ENCODE results near the gene TMEM18.

The TMEM18 gene

DNA sequence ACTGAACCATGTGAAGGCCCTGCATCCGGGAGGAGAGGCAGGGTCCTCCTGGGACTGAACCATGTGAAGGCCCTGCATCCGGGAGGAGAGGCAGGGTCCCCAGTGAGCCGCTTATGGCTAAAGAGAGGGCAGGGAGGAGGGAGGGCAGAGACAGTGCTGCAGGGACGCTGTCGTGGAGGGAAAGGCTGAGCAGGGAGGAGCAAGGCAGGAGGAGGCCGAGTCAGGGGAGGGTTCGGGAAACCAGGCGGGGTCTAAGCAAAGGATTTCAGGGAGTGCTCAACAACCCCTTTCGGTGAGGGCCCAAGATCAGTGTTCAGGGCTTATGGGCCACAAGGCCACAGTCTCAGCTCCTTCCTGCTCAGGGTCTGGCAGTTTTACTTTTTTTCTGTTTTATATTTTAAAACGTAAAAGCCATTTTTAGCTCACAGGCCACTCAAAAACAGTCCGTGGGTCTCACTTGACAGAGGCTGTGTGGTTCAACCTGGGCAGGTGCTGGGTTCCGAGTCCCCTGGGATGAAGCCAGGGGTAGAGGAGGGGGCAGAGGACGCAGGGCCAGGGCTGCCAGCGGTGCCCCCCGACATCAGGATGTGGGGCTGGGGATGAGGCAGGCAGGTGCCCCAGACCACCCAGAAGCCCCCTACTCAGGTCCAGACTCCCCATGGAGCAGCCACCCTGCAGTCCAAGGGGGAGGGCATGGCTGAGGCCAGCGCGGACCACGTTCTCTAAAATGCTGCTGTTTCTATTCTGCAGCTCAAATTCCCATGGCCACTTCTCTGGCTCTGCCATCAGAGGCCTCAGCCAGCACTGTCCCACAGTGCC, 5.2 kb downstream of the TMEM18 start:
- DNase-seq, result no peak

DNA sequence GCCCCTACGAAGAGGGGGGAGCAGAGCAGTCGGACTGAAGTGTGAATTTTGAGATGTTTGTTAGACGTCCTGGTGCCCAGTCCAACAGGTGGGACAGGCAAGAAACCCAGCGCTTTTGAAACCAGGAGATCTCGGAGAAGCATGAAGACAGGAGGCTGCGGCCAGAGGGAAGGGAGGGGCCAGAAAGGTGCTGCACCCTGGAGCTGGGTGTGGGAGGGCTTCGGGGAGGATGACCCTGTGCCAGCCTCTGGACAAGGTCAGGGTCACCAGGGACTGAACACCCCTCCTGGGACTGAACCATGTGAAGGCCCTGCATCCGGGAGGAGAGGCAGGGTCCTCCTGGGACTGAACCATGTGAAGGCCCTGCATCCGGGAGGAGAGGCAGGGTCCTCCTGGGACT, 6.1 kb downstream of the TMEM18 start:
- DNase-seq, result no peak

DNA sequence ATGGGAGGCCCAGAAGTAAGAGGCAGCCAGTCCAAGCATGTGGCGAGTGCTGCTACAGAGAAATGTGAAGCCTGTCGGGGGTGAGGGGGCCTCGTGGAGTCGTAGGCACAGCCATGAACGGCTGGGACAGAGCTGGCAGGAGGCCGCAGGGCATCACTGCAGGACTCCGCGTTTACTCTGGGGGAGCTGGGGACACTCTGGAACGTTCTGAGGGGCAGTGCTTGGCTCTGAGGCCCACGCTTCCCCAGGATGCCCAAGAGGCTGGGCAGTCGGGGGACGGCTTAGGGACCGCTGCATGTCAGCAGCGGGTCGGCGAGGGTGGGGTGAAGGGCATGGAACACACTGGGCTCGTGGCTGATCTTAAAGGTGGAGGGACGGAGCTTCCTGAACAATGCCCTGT, 6.6 kb downstream of the TMEM18 start:
- DNase-seq, result no peak

DNA sequence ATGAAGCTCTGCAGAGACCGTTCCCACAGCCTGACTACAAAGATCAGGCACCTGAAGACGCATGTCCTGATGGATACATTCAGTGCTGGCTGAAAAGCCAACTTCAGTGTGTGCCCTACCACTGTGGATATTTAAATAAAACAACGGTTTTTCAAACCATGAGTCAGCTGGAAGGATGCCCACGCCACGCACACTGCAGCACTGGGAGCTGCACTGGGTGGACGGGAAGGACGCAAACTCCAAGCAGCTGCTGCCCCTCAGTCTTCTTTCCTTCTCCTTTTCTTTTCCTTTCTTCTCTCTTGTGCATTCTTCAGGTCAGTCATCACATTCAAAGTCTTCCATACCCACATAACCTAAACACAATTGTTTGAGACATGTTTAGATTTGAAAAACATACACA, 7.9 kb downstream of the TMEM18 start:
- DNase-seq, result no peak

DNA sequence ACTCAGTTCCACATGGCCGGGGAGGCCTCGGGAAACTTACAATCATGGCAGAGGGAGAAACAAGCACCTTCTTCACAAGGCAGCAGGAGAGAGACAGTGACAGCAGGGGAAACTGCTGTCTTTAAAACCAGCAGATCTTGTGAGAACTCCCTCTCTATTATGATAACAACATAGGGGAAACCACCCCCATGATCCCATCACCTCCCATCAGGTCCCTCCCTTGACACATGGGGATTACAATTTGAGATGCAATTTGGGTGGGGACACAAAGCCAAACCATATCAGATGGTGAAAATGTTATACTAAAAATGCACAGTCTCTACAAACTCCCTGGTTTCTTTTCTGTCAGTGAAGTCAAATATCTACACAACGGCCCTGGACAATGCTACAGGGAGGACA, 9.2 kb downstream of the TMEM18 start:
- DNase-seq, result no peak

DNA sequence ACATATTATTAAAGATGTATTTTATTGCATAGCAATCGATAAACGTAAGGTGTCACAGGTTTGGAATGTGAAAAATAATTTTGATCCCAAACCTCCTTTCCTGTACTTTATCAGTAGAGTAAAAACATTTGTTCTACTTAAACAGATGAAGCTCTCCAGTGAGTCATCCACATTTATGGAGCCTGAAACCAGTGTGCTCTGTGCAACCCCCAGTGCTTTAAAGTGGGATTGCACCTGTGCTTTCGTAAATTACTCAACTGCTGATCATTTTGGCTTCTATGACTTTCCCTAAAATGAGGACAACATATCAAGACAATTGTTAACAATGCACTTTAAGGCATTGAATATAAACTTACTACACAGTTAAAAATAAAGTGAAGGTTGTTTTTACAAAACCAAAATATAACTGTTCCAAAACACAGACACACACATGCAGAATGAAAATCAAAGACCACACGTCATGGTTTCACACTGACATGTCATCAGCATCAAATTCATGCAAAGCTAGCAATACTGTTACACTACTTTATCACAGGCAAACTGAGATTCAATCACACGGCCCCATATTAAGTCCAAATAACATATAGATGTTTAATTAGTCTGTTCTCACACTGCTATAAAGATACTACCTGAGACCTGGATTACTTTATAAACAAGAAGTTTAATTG, 9.7 kb downstream of the TMEM18 start:
- no peak for DNase-seq

GRCh38 chr2:666441-666840, 10.8 kb downstream of the TMEM18 start:
- DNase-seq, result no peak

- DNase-seq, result no peak
Measured at GRCh38 chr2:665340-666073, 11.7 kb downstream of the TMEM18 start.

GRCh38 chr2:664063-664462, 13.1 kb downstream of the TMEM18 start:
- DNase-seq, result no peak

GRCh38 chr2:663221-663620, 14.0 kb downstream of the TMEM18 start:
- no peak for DNase-seq

DNA sequence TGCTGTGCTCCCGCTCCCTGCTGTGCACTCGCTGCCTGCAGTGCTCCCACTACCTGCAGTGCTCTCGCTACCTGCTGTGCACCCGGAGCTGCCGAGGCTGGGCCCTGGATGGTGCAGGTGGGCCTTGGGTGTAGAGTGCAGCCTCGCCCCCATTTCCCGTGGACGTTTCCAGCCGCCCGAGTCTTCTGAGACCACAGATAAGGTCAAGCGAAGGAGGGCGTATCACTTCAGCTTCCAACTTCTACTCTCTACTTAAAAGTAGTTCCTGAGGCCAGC, 15.9 kb downstream of the TMEM18 start:
- DNase-seq, result no peak

GRCh38 chr2:660586-661359, 16.4 kb downstream of the TMEM18 start:
- no peak for DNase-seq

GRCh38 chr2:660029-660428, 17.2 kb downstream of the TMEM18 start:
- DNase-seq, result no peak

DNA sequence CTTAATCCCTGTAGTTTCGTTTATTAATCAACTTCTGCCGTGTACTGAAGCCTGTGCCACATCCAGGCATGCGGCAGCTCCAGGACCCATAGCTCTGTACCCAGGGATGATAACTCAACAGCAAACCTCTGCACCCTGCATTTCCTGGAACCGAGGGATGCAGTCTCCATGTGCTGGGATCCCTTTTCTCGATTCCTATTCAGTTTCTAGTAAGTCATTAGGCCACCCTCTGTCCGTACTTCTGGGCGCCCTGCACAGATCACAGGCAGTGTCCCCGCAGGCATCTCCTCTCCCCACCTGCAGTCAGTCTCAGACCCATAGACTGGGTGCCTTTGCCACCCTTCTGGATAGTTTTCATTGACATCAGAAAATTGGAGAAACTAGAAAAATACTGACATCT, 18.8 kb downstream of the TMEM18 start:
- no peak for DNase-seq

DNA sequence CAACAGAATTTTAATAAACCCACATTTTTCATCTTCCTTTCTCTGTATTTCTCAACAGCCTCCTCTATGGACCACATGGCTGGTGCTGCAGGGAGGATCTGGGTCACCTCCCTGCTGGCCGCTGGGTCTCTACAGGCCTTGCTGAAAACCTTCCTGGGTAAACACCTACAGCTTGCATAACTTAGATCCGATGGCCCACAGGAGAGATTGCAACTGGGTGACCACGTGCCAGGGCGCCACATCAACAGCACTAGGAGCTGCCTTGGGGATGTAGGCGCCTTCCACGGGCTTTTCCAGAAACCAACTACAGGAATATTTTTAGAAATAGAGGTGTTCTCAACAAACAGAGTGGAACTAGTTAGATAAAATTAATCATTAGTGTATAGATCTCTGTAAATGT, 19.4 kb downstream of the TMEM18 start:
- no peak for DNase-seq

DNA sequence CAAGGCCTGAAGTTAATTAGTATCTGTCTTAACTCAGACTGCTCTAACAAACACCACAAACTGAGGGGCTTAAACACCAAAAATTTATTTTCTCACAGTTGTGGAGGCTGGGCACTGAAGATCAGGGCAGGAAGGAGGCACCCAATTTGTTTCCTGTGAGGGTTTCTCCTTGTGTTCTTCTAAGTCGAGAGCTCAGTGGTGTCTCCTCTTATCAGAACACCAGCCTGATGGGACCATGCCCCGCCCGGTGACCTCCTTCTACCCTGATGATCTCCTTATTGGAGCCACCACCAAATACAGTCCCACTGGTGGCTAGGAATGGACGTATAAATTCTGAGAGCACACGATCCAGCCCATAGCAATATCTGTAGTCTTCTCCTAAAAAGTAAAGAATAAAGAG, 20.5 kb downstream of the TMEM18 start:
- DNase-seq, result no peak

- no peak for DNase-seq
Measured at GRCh38 chr2:655626-656025, 21.6 kb downstream of the TMEM18 start.

DNA sequence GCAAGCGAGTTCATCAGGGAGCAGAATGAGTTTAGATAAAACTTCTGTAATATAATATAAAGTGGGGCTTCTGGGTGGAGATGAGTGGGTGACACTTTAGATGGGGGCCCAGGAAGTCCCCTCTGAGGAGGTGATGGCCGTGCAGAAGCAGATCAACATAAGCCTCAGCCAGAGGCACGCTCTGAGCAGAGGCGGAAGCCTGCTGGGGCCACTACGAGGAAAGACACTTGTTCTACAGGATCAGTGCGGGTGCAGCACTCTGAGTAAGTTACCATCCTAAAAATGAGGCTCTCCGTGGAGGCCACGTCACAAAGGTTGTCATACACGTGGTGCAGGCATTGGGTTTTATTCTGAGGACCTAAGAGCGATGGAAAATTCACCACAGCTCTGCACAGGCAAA, 22.3 kb downstream of the TMEM18 start:
- no peak for DNase-seq

- no peak for DNase-seq
Measured at GRCh38 chr2:653645-654425, 23.4 kb downstream of the TMEM18 start.

DNA sequence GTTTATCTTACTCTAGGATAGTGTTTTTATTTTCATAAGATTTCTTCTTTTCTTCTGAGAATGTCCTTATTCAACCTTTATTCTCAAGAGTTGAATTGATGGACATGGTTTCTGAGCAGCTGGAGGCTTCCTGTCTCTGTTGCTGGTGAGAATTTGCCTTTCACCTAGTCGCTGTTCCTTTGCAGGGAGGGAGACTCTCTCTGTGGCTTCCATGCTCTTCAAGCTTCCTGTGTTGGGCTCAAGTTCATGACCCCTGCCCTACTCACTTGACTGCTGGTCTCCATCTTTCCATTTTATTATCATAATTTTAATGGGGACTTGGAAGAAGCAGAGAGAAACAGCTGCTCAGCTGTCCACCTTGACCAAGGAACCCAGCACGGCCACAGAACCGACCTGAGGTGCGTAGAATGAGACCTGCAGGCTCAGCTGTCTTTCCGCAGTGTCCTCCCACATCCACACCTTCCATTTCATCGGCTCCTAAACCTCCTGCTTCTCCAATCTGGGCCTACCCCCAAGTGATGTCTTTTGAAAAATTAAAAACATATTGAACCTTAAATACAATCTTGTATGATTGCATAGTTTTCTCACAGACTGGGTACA, 24.2 kb downstream of the TMEM18 start:
- no peak for DNase-seq

DNA sequence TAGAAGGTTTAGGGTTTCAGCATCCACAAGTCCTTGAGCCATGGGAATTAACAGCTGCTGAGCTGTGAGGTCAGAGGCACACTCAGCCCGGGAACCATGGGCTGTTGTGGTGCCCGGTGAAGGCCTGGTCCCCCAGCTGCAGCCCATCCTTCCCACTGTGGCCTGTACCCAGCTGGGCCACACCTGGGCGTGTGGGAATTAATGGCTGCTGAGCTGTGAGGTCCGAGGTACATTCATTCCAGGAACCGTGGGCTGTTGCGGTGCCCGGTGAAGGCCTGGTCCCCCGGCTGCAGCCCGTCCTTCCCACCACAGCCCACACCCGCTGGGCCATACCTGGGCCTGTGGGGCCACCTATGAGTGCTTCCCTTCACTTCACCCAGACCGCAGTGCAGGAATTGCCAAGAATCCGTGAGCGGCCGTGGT, 25.2 kb downstream of the TMEM18 start:
- DNase-seq, result no peak
